Activated CD8-positive, alpha-beta memory T cell treated with anti-CD3 and anti-CD28 coated beads, Interleukin-2, amount 50 U/mL, for 24 hours (primary cell): ENCODE measurements around the gene AUTS2.
"Not testable (repeated sequence)": the region's sequence is repeated elsewhere in the genome, so short reads cannot be mapped to it uniquely, and the experiment has no call there.

Experiments used
- DNase-seq: peaks from one replicate; pipeline ENCODE4 v3.0.0-alpha.2; 2020; ENCODE audit errors: extremely low read depth

AUTS2 gene

GRCh38 chr7:70577078-70577477 lies 978.8 kb downstream of the AUTS2 start:
- DNase-seq, result no peak

- DNase-seq, result no peak
These were observed 979.9 kb downstream of the AUTS2 start for GRCh38 chr7:70578131-70578530.

- DNase-seq, result no peak
These were observed 981.3 kb downstream of the AUTS2 start for GRCh38 chr7:70579397-70580097.

- no peak for DNase-seq
These were observed 981.9 kb downstream of the AUTS2 start for GRCh38 chr7:70580161-70580560.

- no peak for DNase-seq
These were observed 984.9 kb downstream of the AUTS2 start for GRCh38 chr7:70582927-70583895.

- no peak for DNase-seq
These were observed 985.9 kb downstream of the AUTS2 start for GRCh38 chr7:70583965-70584883.

GRCh38 chr7:70585071-70585470 lies 986.8 kb downstream of the AUTS2 start:
- no peak for DNase-seq

- no peak for DNase-seq
These were observed 988.5 kb downstream of the AUTS2 start for GRCh38 chr7:70586822-70587221.

GRCh38 chr7:70587739-70588138 lies 989.5 kb downstream of the AUTS2 start:
- DNase-seq, result no peak

GRCh38 chr7:70588191-70588921 lies 990.1 kb downstream of the AUTS2 start:
- no peak for DNase-seq

- no peak for DNase-seq
These were observed 990.7 kb downstream of the AUTS2 start for GRCh38 chr7:70589010-70589409.

GRCh38 chr7:70589590-70589989 lies 991.3 kb downstream of the AUTS2 start:
- DNase-seq, result no peak

- no peak for DNase-seq
These were observed 992.0 kb downstream of the AUTS2 start for GRCh38 chr7:70590126-70590854.

GRCh38 chr7:70591643-70592042 lies 993.4 kb downstream of the AUTS2 start:
- no peak for DNase-seq

- no peak for DNase-seq
These were observed 993.9 kb downstream of the AUTS2 start for GRCh38 chr7:70592171-70592570.

GRCh38 chr7:70594170-70594569 lies 995.9 kb downstream of the AUTS2 start:
- no peak for DNase-seq

- not testable (repeated sequence) for DNase-seq
These were observed 996.6 kb downstream of the AUTS2 start for GRCh38 chr7:70594885-70595284.

GRCh38 chr7:70595370-70595754 lies 997.1 kb downstream of the AUTS2 start:
- DNase-seq, result no peak

- DNase-seq, result no peak
These were observed 997.7 kb downstream of the AUTS2 start for GRCh38 chr7:70595755-70596597.

GRCh38 chr7:70596598-70596913 lies 998.3 kb downstream of the AUTS2 start:
- DNase-seq, result no peak
